ENCODE results near the gene KLF16. TPM values are rescaled to one million over a fixed set of nuclear protein-coding genes. Genes with fewer than 3 reads are reported as not detected.

The KLF16 gene
- total RNA-seq, 1 experiment from 2014 or later = 64.0 TPM

- TF ChIP-seq AR (CRISPR knock-in tag; IDR thresholded peaks at IDR 0.05) = no peak
- no peak for TF ChIP-seq ZNF532 (CRISPR knock-in tag; IDR thresholded peaks at IDR 0.05; ENCODE audit: borderline replicate concordance)
- no peak for TF ChIP-seq RELA (CRISPR knock-in tag; IDR thresholded peaks at IDR 0.05; ENCODE audit: borderline replicate concordance)
- no peak for TF ChIP-seq HMGA2 (CRISPR knock-in tag; IDR thresholded peaks at IDR 0.05)
- TF ChIP-seq ZNF121 (CRISPR knock-in tag; IDR thresholded peaks at IDR 0.05) = no peak
Observed at GRCh38 chr19:1871630-1872029, 8.3 kb upstream of the KLF16 start (continued).

- Mint-ChIP-seq H3K4me1 (peaks cover 16% of the 10 kb centered on the region), H3K27ac (no peak overlapping the region), H3K27me3 (ENCODE audit: low read depth) (no peaks in the 10 kb centered on the region), H3K4me3 (no peak overlapping the region), H3K36me3 (peaks cover 4% of the 10 kb centered on the region), H3K9me3 (no peaks in the 10 kb centered on the region)
- DNase-seq (ENCODE audit: low spot score) (no peak), ATAC-seq (no peak)
- TF ChIP-seq ZNF281 (CRISPR knock-in tag; IDR thresholded peaks at IDR 0.05) = no peak
- no peak for TF ChIP-seq PRDM15 (CRISPR knock-in tag; IDR thresholded peaks at IDR 0.05)
- no peak for TF ChIP-seq NFYB (CRISPR knock-in tag; conservative IDR thresholded peaks at IDR 0.05; ENCODE audit: low read depth)
- TF ChIP-seq SMAD3 (CRISPR knock-in tag; IDR thresholded peaks at IDR 0.05; ENCODE audit: borderline replicate concordance) = no peak
- no peak for TF ChIP-seq ELF4 (CRISPR knock-in tag; IDR thresholded peaks at IDR 0.05; ENCODE audit: low read depth)
- POLR2A ChIA-PET = no interaction called here
- CTCF ChIA-PET = interaction anchor here (0.6 kb wide), 1 partner anchor 75 kb away, joined by 4 read pairs; no protein-coding TSS in a partner anchor
Observed at GRCh38 chr19:1871140-1871597, 7.8 kb upstream of the KLF16 start.

All from WTC11 (cell line).